HG03060 (cell line): ENCODE measurements around the gene MYOF.
"Not testable (repeated sequence)": the region's sequence is repeated elsewhere in the genome, so short reads cannot be mapped to it uniquely, and the experiment has no call there.

ENCODE experiments used
- ATAC-seq: cut with Tn5 transposase; IDR thresholded peaks from one replicate; pipeline ENCODE4 v1.9.1; 2021; ENCODE audit warnings: low read depth, moderate number of reproducible peaks; ENCODE audit not compliant: unreplicated experiment

The MYOF gene

DNA sequence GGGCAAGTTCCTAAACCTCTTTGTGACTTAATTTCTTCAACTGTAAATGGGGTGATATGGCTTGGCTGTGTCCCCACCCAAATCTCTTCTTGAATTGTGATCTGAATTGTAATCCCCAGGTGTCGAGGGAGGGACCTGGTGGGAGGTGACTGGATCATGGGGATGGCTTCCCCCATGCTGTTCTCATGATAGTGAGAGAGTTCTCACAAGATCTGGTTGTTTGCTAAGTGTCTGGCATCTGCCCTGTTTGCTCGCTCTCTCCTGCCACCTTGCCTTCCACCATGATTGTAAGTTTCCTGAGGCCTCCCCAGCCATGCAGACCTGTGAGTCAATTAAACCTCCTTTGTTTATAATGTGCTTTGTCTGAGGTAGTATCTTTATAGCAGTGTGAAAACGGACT, 177.0 kb downstream of the MYOF start:
- ATAC-seq, result no peak

DNA sequence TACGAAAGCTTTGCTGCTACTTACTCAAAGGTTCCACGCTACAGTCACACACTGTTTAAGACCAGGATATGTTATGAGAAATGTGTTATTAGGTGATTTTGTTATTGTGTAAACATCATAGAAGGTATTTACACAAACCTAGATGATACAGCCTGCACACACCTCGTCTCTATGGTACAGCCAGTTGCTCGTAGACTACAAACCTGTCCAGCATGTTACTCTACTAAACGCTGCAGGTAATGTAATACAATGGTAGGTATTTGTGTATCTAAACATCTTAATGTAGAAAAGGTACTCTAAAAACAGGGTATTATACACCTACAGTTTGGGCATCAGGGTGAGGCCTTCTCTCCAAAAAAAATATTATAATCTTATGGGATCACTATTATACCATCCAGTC, 181.2 kb downstream of the MYOF start:
- no peak for ATAC-seq

DNA sequence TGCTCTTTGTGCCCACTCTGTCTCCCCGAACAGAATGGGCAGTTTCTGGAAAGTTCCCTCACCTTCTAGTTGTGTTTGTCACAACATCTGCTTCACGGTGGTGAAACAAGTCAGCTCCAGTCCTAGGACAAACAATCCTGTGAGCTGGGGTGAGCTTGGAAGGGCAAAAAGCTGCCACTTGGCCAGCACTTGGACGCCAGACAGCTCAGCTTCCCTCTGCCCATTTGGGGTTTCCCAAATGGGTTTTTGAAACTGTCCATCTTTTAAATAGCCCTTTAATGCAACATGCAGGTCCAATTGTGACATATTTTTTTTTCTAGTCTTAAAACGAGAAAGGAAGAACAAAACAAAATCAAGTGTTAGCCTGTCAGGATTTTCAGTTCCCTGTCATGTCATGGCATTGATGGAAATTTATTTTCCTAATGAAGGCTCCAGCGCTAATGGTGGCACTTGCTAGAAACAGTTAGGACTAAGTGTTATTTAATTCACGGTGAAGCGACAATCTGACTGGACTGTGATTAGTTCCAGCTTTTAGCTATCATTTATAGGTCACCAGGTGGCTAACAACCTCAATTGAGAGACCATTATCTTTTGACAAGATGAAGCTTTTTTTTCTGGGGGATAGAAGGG, 181.7 kb downstream of the MYOF start:
- ATAC-seq, result no peak

DNA sequence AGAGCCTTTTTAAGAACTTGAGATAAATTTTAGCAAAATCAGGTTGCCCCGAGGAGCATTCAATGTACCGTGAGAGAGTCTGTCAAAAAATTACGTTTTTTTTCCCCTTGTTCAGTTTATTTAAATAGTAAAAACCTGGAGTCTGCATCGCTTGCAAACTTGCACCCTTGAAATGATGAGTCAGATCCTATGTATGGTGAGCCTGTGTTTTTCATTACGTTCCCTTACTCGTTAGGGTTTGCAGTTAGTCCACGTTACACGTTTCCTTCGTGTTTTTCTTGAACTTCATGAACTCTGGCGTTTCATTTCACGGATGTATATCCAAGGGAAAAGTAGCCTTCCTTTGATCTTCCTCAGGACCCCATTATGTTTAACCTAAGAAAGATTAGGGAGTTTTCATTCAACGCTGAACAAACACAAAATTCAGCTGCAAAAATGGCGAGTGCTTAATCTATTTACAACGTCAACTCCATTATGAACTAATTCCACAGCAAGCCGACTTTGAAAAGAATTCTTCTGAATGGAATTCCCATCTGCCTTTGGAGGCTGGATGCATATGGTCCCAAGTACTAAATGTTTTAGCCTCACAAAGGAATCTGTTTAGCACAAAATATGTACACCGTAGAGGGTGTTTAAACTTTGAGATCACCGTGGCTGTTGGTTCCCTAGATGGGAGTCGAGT, 182.4 kb downstream of the MYOF start:
- ATAC-seq, result no peak

DNA sequence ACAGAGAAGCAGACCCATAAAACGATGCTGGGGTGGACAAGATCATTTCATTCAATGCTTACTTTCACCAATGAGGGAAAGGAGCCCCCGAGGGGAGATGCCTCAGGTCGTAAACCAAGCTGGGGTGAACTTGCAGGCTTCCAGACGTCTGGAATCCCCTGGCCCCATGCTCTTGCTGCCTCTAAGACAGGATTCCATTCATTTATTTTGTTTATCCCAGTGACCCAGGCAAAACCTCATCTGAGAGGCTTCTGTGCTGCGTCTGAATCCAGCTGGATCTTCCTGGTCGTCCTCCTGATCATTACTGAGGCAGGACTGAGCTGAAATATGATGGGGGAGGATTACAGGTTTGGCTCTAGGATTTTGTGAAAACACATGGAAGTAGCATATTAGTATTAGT, 182.9 kb downstream of the MYOF start:
- no peak for ATAC-seq

DNA sequence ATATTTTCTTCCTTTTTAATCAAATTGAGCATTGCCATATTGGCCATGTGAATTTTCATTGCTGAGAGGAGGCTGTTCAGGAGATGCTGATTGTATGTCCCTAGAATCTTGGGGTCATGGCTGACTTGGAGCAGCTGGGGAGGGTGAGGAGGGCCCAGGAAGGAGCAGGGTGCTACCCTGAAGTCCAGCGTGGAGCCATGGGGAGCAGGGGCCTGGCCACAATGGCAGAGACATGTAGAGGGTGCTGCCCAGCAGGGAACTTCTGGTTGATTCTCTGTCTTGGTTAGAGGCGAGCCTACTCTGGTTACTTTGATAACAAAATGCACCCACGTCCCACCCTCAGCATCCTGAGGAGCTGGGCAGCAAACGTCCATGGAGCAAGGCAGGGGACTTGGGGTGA, 186.0 kb downstream of the MYOF start:
- no peak for ATAC-seq

DNA sequence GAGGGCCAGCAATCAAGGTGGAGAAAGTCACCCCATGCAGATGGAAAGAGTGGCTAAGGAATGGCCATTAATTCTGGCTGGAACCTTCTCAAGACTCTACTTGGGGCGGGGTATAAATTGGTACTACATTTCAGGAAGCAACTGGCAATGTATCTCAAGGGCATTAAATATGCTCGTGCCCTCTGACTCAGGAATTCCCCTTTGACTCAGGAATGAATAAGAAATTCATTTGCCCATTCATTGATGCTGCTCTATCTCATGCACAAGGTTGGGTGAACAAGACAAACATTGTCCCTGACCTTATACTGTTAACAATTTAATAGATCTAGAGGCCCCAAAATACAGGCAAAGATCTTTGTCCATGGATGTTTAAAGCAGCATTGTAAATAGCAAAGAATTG, 188.1 kb downstream of the MYOF start:
- ATAC-seq, result no peak

DNA sequence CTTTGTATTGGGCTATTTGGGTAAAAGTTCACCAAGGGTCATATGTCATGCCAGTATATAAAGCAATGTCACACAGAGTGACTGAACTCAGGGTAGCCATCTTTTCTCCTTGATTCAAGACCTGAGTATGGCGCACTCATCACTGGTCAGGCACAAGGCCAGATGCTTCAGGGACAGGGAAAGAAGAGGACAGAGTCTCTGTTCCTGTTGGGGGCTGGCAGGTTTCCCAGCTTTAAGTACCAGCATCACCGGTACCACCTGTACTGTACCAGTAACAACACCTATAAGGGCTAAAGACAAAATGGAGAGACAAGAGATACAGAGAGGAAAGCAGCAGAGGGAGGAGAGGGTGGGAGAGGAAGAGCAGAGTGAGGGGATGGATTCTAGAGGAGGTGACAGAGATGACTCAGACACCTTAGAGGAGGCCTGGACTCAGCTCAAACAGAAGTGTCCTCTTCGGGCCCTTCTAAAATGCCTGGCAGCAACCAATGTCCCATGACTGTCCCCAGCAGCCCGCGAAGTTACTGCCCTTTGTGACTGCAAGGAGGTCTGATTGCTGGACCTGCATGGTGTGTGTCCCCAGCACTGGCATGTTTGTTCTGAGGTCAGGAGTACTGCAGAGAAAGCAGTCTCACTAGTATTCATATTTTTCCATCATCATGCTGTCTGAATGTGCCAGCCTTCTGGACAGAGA, 191.3 kb downstream of the MYOF start:
- ATAC-seq, result no peak

DNA sequence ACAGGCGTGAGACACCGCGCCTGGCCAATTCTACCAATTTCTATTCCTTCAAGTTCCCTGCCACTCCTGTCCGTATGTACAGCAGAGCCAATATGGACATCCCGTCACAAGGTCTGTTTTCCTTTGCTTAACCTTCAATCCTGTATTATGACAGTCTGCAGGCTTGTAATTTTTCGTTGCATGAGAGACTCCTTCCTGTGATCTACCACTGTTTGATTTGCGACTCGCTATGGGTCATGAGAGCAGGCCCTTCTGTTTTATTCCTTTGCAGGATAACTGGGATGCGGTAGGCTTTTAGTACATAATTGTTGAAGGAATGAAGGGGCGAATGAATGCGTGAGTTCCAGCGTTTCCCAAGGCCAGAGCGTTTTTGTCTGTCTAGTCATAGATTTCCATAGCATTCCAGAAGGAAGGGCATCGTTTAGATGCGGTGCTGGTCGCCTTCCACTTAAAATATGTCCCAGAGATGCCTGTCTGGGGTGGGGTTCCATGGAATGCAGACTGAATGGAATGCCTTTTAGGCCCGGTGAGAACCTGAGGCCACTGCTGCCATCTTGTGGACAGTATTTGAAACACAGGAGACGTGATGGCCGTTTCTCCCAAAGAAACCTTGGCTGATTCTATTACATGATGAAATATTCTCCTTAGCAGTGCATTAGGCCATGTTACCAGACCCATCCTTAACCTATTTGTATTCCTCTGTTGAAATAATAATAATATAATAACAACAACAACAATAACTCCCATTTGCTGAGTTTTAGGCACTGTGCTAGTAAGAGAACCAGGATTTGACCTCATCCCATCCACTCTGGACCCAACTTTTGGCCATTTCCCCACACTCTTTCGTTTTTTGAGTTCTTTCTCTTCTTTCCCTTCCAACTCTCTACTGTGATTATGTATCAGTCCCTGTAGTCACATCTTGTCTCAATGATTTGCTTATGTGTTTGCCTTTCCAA, 193.2 kb downstream of the MYOF start:
- ATAC-seq, result no peak

DNA sequence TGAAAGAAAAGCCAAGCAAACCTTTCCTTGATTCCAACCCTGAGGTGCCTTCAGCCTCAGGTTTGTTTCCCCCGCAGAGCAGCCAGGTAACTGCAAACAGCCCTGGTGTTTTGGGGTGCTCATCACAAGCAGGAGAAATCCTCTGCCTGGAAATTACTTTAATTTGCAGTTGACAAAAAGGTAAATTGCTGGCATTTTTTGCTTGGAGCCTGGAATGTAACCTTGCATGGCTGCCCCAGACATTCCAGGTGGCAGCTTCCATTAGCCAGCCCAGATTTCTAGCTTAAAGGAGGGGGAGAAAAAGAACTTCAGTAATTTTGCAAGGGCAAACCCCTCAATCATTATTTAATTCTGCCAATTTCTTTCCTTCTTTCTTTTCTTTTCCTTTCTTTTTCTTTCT, 194.4 kb downstream of the MYOF start:
- ATAC-seq, result no peak

DNA sequence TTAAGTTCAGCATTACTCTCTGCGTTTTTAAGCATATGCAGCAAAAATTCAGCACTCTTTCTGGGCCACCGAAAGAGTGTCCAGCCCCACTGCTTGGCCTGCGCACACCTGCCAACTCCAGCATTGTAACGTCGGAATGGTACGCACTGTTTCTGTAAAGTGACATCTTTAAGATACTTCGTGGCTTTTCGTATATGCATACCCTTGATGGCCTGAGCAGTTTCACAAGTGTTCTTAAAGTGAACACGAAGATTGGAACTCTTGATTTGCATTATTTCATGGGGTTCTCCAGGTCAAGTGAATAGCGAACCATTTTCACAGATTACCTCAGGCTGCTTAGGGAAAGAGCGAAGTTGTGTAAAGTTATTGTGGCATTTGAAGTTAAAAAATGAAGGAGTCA, 197.9 kb downstream of the MYOF start:
- ATAC-seq, result not testable (repeated sequence)

DNA sequence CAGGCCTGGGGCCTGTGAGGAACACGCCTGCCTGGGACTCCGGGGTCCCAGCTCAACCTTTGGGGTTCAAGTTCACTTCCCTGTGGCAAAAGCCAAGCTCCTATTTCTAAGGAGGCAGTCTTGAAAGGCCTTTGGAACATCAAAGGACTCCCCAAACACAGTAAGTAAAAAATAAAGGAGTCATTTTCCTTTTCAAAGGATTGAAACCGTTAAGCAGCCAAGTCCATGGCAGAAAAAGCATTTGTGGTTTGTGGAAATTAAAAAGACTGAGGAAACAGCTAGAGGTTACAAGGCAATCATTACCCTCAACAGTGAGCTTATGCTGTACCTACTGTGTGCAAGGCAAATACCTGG, 200.8 kb downstream of the MYOF start:
- no peak for ATAC-seq

DNA sequence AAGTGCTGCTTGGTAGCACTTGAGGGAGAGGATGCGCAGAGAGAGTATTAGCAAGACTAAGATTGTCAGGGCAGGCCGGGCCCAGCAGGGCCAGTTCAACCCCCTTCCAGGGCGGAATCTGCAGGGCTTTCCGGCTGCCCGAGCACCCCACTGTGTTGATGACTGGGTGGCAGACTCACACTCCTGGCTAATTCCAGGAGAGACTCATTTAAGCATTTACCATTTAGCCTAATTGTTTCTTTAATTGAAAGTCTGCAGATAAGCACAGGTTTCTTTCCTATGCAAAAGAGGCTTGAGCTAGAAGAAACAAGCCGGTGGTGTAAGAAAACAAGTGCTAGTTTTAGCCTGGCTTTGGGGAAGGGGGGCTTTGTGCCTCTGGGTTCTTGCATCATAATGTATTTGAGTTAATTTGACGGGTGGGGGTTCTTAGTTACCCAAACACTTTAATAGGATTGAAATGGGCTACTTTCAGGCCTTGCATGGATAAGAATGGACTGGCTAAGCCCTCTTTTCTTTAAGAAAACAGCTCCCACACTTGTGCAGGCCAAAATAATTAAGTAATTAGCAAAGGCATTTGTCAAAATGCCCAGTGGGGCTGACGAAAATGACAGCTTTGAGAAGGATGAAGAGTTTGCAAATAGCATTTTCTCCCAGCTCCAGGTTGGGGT, 201.3 kb downstream of the MYOF start:
- no peak for ATAC-seq

DNA sequence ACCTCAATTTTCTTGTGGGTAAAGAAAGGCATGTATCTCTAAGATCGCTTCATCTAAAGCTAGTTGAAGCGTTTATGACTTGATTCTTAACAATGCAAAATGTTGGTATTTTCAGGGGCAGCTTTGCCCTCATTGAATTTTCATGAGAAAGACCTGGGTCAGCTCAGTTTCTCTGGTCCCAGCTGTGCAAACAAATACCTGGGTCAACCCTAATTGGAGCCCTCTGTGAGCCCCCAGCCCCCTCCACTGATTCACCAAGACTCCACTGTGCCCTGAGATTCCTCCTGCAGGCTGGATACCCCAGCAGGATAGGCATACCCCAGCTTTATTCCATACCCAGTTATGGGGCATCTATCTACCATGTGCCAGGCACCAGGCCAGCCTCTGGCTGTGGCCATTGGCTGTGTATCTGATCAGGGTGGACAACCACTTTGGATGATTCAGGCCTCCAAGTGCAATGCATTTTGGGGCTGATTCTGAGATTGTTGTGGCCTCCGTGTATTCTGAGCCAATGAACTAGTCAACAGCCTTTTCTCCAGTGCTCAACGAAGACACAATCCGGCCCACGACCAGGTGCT, 201.9 kb downstream of the MYOF start:
- no peak for ATAC-seq

DNA sequence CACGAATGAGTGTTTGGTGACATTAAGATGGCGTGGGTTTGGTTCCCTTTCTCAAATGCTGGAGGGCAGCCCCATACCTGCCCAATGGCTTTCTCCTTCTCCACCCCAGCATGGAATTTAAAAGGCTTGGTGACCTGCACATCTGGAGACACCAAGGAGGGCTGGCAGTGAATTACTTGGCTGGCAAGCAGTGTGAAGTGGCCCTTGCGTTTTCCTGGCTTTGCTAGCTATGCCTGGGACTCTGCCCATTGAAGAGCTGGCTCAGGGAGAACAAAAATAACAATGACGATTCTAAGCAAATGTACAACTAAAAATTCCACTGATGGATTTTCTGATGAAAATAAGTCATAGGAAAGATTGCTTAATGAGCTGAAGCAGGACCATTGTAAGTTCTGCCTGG, 204.8 kb downstream of the MYOF start:
- no peak for ATAC-seq

DNA sequence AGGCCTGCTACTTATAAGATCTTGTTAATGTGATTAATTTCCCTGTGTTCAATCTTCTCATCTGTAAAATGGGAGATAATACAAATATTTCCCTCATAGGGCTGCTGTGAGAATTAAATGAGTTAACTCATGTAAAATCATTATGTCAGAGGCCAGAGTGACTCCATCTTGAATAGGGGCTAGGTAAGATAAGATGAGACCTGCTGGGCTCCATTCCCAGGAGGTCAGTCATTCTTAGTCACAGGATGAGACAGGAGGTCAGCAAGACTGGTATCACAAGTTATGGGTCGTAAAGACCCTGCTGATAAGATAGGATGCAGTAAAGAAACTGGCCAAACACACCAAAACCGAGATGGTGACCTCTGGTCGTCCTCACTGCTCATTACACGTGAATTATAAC, 207.7 kb downstream of the MYOF start:
- ATAC-seq, result no peak

DNA sequence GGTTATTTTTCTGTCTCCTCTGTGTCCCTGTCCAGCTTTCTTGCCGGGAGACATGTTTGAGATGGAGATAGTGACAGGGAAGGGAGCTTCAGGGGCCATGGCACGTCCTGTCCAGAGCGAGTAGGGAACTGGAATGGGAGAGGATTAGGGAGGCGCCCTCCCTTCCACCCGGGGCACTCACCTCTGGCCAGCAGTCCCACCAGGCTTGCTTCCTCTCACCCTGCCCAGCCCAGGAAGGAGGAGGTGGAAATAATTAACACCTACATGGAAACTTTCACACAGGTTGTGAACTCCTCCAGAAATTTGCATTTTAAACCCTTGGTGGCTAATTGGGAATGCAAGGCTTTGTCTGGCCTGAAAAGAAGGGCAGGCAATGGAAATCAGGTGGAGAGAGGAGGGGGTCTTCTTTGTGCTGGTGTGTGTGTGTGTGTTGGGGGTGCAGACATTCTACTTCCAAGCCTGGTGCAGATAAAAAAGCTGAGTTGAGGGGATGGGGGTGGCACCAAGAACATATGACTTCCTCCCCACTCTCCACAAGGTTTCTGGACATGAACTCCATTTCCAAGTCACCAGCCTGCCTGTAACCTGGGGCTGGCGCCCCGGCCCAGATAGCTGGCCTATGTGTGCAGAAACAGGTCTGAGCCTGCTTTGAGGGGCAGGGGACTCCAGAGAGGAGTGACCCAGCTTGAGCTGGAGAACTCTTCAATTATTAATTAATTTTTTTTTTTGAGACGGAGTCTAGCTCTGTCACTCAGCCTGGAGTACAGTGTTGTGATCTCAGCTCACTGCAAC, 209.1 kb downstream of the MYOF start:
- no peak for ATAC-seq

DNA sequence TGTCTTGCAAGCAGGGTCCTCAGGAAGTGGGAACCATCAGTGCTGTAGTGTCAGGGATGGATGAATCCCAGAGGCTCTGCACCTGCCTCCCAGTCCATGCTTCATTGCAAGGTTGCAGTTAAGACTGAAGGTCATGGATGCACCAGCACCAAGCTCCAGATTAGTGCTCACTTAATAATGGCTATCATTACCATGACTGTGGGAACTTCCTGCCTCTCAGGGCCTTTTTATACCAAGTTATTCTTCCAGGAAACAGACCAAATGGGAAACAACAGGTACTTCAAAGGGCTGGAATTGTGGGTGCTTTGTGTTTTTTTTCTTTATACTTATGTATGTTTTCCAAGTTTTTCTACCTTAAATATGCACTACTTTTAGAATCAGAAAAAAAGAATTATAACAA, 210.8 kb downstream of the MYOF start:
- no peak for ATAC-seq

DNA sequence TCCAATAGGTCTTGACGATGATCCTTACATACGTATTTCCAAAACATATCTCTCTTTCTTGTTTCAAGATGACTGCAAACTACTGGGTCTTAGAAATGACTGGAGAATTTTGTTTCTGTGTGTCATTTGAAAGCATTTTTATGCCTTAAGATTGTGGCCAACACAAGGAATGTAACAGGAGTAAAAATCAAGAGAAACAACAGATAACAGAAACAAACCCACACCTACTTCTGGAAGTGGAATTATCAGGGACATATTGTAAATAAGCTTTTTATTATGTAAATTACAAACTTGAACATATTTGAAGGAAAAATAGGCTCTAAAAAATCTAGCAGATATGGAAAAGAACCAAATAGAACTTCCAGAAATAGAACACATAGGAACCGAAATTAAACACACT, 212.9 kb downstream of the MYOF start:
- ATAC-seq, result no peak
